GM12878 (cell line): ENCODE data around the gene PRR20E. TPM values are rescaled to one million over a fixed set of nuclear protein-coding genes. Genes with fewer than 3 reads are reported as not detected.
"Not testable (repeated sequence)": the region's sequence is repeated elsewhere in the genome, so short reads cannot be mapped to it uniquely, and the experiment has no call there.

Experiments
- ATAC-seq: fragments of 200-7000 bp; cut with Tn5 transposase; 3 replicates; pipeline ENCODE4 v1.9.1; 2020; ENCODE audit warnings: mild to moderate bottlenecking, moderate library complexity
- BruUV-seq: library from RNA; stranded (reverse); fragments of 400-500 nt; replicated peaks from 2 replicates; lab custom pipeline; 2021; lab: Mats Ljungman, UMichigan
- CTCF ChIA-PET: fragments of 300-600 bp; sonication (Branson Sonifier 250); formaldehyde crosslinking; extraction: SDS; loops from one replicate; lab custom pipeline; 2021; ENCODE audit warnings: inconsistent platforms; lab: Yijun Ruan, JAX
- POLR2A ChIA-PET: fragments of 350-600 bp; formaldehyde crosslinking; extraction: SDS; loops from one replicate; lab custom pipeline; 2021; ENCODE audit warnings: inconsistent platforms; lab: Charles Lee
- RAD21 ChIA-PET: fragments of 300-600 bp; sonication (Branson Sonifier 250); formaldehyde crosslinking; loops from one replicate; lab custom pipeline; 2023; ENCODE audit warnings: antibody characterized with exemption; ENCODE audit not compliant: unreplicated experiment; lab: Charles Lee
- SMC1A ChIA-PET: fragments of 300-600 bp; sonication (Branson Sonifier 250); formaldehyde crosslinking; loops from one replicate; lab custom pipeline; 2023; ENCODE audit not compliant: unreplicated experiment, uncharacterized antibody; lab: Charles Lee
- DNase-seq: peaks from one replicate; pipeline ENCODE4 v3.0.0-alpha.2; 2011; ENCODE audit warnings: low read depth, low spot score
- FAIRE-seq: peaks from 3 replicates; lab custom pipeline; 2011; peaks lifted over from hg19 to GRCh38; lab: Jason Lieb, UNC
- H2AFZ ChIP-seq: 2 replicates; pipeline ENCODE4 v1.6.0; 2011; ENCODE audit warnings: low read depth, low read length, control low read depth; ENCODE audit not compliant: control insufficient read depth
- H3K27ac ChIP-seq: 2 replicates; pipeline ENCODE4 v1.5.1; 2011; ENCODE audit warnings: control low read depth; ENCODE audit not compliant: control insufficient read depth, insufficient read depth
- H3K27me3 ChIP-seq, 2 experiments: replicated peaks in 1 of 2; 2 replicates each; pipeline versions ENCODE4 v1.6.0 to v1.6.1; 2011; ENCODE audit warnings: low read length in 1 of 2; ENCODE audit not compliant: control insufficient read depth in 2 of 2, insufficient read depth in 2 of 2
- H3K36me3 ChIP-seq, 2 experiments: 2 replicates each; pipeline ENCODE4 v1.5.1; 2011; ENCODE audit warnings: low read length in 1 of 2; ENCODE audit not compliant: control insufficient read depth in 2 of 2, insufficient read depth in 2 of 2
- H3K4me1 ChIP-seq: 2 replicates; pipeline ENCODE4 v1.6.1; 2011; ENCODE audit warnings: mild to moderate bottlenecking, low read length, moderate library complexity, mixed read lengths; ENCODE audit not compliant: control insufficient read depth, insufficient read depth
- H3K4me2 ChIP-seq: 2 replicates; pipeline ENCODE4 v1.6.0; 2011; ENCODE audit warnings: control low read depth; ENCODE audit not compliant: control insufficient read depth, insufficient read depth
- H3K4me3 ChIP-seq: fragments of 200-600 bp; sonication (generic); 2 replicates; pipeline ENCODE4 v1.5.1; 2016
- H3K79me2 ChIP-seq: 2 replicates; pipeline ENCODE4 v1.6.0; 2011; ENCODE audit warnings: low read length; ENCODE audit not compliant: control insufficient read depth, insufficient read depth
- H3K9ac ChIP-seq: 2 replicates; pipeline ENCODE4 v1.8.0; 2011; ENCODE audit warnings: low read length, control low read depth, mixed read lengths; ENCODE audit not compliant: control insufficient read depth, insufficient read depth
- H3K9me3 ChIP-seq: replicated peaks from 3 replicates; pipeline ENCODE4 v1.5.1; 2011; ENCODE audit warnings: mild to moderate bottlenecking, low read length; ENCODE audit not compliant: control insufficient read depth, insufficient read depth
- H4K20me1 ChIP-seq: 2 replicates; pipeline ENCODE4 v1.6.0; 2011; ENCODE audit not compliant: control insufficient read depth, insufficient read depth
- WGBS: methylation state at CpG from one replicate; pipeline ENCODE4 v1.1.6; 2016; ENCODE audit warnings: low lambda C conversion rate; ENCODE audit not compliant: insufficient replicate concordance, insufficient coverage; ENCODE audit errors: missing lambda C conversion rate; 5-methylcytosine and 5-hydroxymethylcytosine counted together
- in situ Hi-C: fragments of 300-500 bp; cut with MboI; formaldehyde crosslinking; loops from 9 replicates; pipeline ENCODE4 v1.14.3; 2018; ENCODE audit warnings: mixed read lengths
- intact Hi-C: fragments of 100-400 bp; cut with micrococcal nuclease; formaldehyde crosslinking; loops from one replicate; pipeline ENCODE4 v1.14.2; 2022; ENCODE audit not compliant: unreplicated experiment
- polyA plus RNA-seq, 11 experiments: library from polyadenylated mRNA; depleted of rRNA in 4 of 11; unstranded in 6 of 11; stranded (reverse) in 5 of 11; fragments of >200 nt; fragmentation: Nextera tagmentation in 4 of 11; fragmentation: Illumina TruSeq in 1 of 11; extraction: Ambion mirVana in 4 of 11; extraction: Trizol in 1 of 11; gene quantifications; 1 replicate in 1 of 11; 2 replicates in 10 of 11; pipeline versions ENCODE4 v1.2.1 to v1.2.3, GENCODE V29; 2011 to 2016; ENCODE audit warnings: inconsistent platforms in 2 of 11, missing spikeins in 2 of 11, low read depth in 1 of 11
- total RNA-seq, 4 experiments: library from RNA; depleted of rRNA in 3 of 4; stranded (reverse); fragments of >200 nt in 3 of 4; fragmentation: Illumina TruSeq in 1 of 4; extraction: Trizol in 1 of 4; gene quantifications; 2 replicates each; pipeline versions ENCODE4 v1.2.1 to v1.2.3, GENCODE V29; 2013 to 2021

Gene PRR20E
- total and polyA plus RNA-seq, 10 of the 15 experiments (the other 5 are each of a cell fraction or from before 2014, with no cell fraction given), result not detected

- H3K27me3 ChIP-seq, H4K20me1 ChIP-seq, FAIRE-seq, in situ Hi-C loops, SMC1A ChIA-PET, H3K36me3 ChIP-seq, intact Hi-C loops, H3K4me2 ChIP-seq, CTCF ChIA-PET, BruUV-seq, H3K4me3 ChIP-seq, POLR2A ChIA-PET, ATAC-seq, RAD21 ChIA-PET, H3K9me3 ChIP-seq, H3K4me1 ChIP-seq, H3K9ac ChIP-seq, DNase-seq, H3K27ac ChIP-seq, H3K79me2 ChIP-seq, H2AFZ ChIP-seq: not testable (repeated sequence)
- WGBS, result 76% methylated on average over 8 of the region's 34 CpGs
Measured at GRCh38 chr13:57140235-57140968, 26.6 kb upstream of the PRR20E start, which contains the start of gene PRR20A. PRR20A (plus strand) TSS chr13:57140918; CDS start chr13:57141305, 387 bp downstream.

DNA sequence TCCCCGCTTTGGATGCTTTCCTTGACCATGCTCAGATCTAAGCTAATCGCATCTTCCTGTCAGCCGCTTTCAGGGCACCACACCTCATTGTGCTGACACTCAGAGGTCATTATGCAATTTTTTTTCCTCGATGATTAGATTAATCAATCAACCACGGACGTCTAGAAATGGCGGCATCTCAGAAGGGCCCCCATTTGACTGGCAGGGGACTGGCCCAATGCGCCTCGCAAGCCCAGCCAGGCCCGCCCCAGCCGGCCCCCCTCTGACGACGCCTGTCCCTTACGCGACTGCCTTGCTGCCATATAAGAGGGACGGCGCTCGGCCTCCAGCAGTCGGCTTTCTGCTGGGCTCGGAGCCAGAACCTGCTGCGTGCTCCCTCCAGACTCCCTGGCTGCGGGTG lies 19.8 kb upstream of the PRR20E start, which contains the start of gene PRR20B:
Gene PRR20B (plus strand): TSS at position 301 of the 400 bp plus-strand sequence. CDS start 387 bp downstream, outside the sequence.
- H3K4me2 ChIP-seq, H3K4me1 ChIP-seq, H3K27me3 ChIP-seq, H3K9me3 ChIP-seq, RAD21 ChIA-PET, H4K20me1 ChIP-seq, FAIRE-seq, ATAC-seq, BruUV-seq, CTCF ChIA-PET, H2AFZ ChIP-seq, SMC1A ChIA-PET, H3K36me3 ChIP-seq, DNase-seq, H3K9ac ChIP-seq, in situ Hi-C loops, intact Hi-C loops, H3K4me3 ChIP-seq, POLR2A ChIA-PET, H3K27ac ChIP-seq, H3K79me2 ChIP-seq: not testable (repeated sequence)
- WGBS, result no CpG with 5 or more reads among the region's 22 CpGs

GRCh38 chr13:57148106-57148505 lies 18.9 kb upstream of the PRR20E start:
- FAIRE-seq, H2AFZ ChIP-seq, SMC1A ChIA-PET, H3K27me3 ChIP-seq, RAD21 ChIA-PET, POLR2A ChIA-PET, intact Hi-C loops, CTCF ChIA-PET, H3K79me2 ChIP-seq, ATAC-seq, H3K4me2 ChIP-seq, H3K4me1 ChIP-seq, H3K27ac ChIP-seq, H3K9ac ChIP-seq, H3K36me3 ChIP-seq, H3K4me3 ChIP-seq, H4K20me1 ChIP-seq, H3K9me3 ChIP-seq, BruUV-seq, DNase-seq, in situ Hi-C loops: not testable (repeated sequence)
- WGBS, result 71% methylated on average over 8 of the region's 14 CpGs

GRCh38 chr13:57153761-57154160 lies 13.2 kb upstream of the PRR20E start, which contains the start of gene PRR20C:
PRR20C (plus strand) TSS chr13:57154061; CDS start chr13:57154448, 387 bp downstream.
- CTCF ChIA-PET, RAD21 ChIA-PET, BruUV-seq, ATAC-seq, DNase-seq, in situ Hi-C loops, H3K36me3 ChIP-seq, POLR2A ChIA-PET, H3K9me3 ChIP-seq, H3K79me2 ChIP-seq, H3K27ac ChIP-seq, SMC1A ChIA-PET, intact Hi-C loops, H3K9ac ChIP-seq, FAIRE-seq, H2AFZ ChIP-seq, H4K20me1 ChIP-seq, H3K4me1 ChIP-seq, H3K27me3 ChIP-seq, H3K4me2 ChIP-seq, H3K4me3 ChIP-seq: not testable (repeated sequence)
- no CpG with 5 or more reads among the region's 22 CpGs for WGBS
